Neural progenitor cell (in vitro differentiated cells): ENCODE data around the gene JADE2. TPM values are rescaled to one million over a fixed set of nuclear protein-coding genes. Genes with fewer than 3 reads are reported as not detected.

Source experiments
- DNase-seq: peaks from one replicate; pipeline ENCODE4 v3.0.0-alpha.2; 2016; ENCODE audit warnings: low spot score
- H2AFZ ChIP-seq: fragments of 200-600 bp; sonication (generic); replicated peaks from 2 replicates; pipeline ENCODE4 v1.6.1; 2016; ENCODE audit warnings: antibody characterized with exemption
- H3F3A ChIP-seq: fragments of 200-600 bp; sonication (generic); 2 replicates; pipeline ENCODE4 v1.6.1; 2016; ENCODE audit warnings: antibody characterized with exemption, low read depth
- H3K27ac ChIP-seq: fragments of 200-600 bp; sonication (generic); 2 replicates; pipeline ENCODE4 v1.5.1; 2016; ENCODE audit warnings: mild to moderate bottlenecking
- H3K27me3 ChIP-seq: fragments of 200-600 bp; sonication (generic); 2 replicates; pipeline ENCODE4 v1.6.1; 2016; ENCODE audit warnings: mild to moderate bottlenecking, moderate library complexity
- H3K36me3 ChIP-seq: fragments of 200-600 bp; sonication (generic); 2 replicates; pipeline ENCODE4 v1.5.1; 2016
- H3K4me1 ChIP-seq: fragments of 200-600 bp; sonication (generic); 2 replicates; pipeline ENCODE4 v1.6.1; 2016; ENCODE audit warnings: mixed run types
- H3K4me2 ChIP-seq: fragments of 200-600 bp; sonication (generic); 2 replicates; pipeline ENCODE4 v1.6.1; 2016
- H3K4me3 ChIP-seq: fragments of 200-600 bp; sonication (generic); 2 replicates; pipeline ENCODE4 v1.5.1; 2016
- H3K79me2 ChIP-seq: fragments of 200-600 bp; sonication (generic); 2 replicates; pipeline ENCODE4 v1.6.1; 2016; ENCODE audit warnings: low read depth
- H3K9ac ChIP-seq: fragments of 200-600 bp; sonication (generic); 2 replicates; pipeline ENCODE4 v1.6.1; 2016
- H3K9me3 ChIP-seq: fragments of 200-600 bp; sonication (generic); 2 replicates; pipeline ENCODE4 v1.5.1; 2016; ENCODE audit warnings: low read depth
- H4K20me1 ChIP-seq: fragments of 200-600 bp; sonication (generic); 2 replicates; pipeline ENCODE4 v1.6.1; 2016; ENCODE audit warnings: low read depth
- H3K27ac Mint-ChIP-seq: 3 replicates; pipeline ENCODE4 v1.8.0; 2021; ENCODE audit warnings: mixed read lengths
- H3K27me3 Mint-ChIP-seq: 2 replicates; pipeline ENCODE4 v1.8.0; 2022; ENCODE audit warnings: low read depth, mild to moderate bottlenecking, inconsistent platforms, moderate library complexity, mixed read lengths; ENCODE audit not compliant: insufficient read depth
- H3K36me3 Mint-ChIP-seq: 3 replicates; pipeline ENCODE4 v1.8.0; 2021; ENCODE audit warnings: mixed read lengths
- H3K4me1 Mint-ChIP-seq: 3 replicates; pipeline ENCODE4 v1.8.0; 2021; ENCODE audit warnings: mixed read lengths
- H3K4me3 Mint-ChIP-seq: 3 replicates; pipeline ENCODE4 v1.8.0; 2021; ENCODE audit warnings: mild to moderate bottlenecking, moderate library complexity, mixed read lengths
- H3K9me3 Mint-ChIP-seq: 3 replicates; pipeline ENCODE4 v1.8.0; 2020; ENCODE audit warnings: mixed read lengths
- EZH2 ChIP-seq: fragments of 200-600 bp; sonication (generic); IDR thresholded peaks from 2 replicates; pipeline ENCODE4 v1.6.1; 2017; ENCODE audit warnings: antibody characterized with exemption, mild to moderate bottlenecking, moderate library complexity
- EZH2phosphoT487 ChIP-seq: fragments of 200-600 bp; sonication (generic); IDR thresholded peaks from 2 replicates; pipeline ENCODE4 v1.6.1; 2017; ENCODE audit warnings: antibody characterized with exemption
- total RNA-seq: library from RNA; depleted of rRNA; stranded (reverse); fragments of >200 nt; gene quantifications from 2 replicates; pipeline ENCODE4 v1.2.3, GENCODE V29; 2015; ENCODE audit warnings: low replicate concordance
- TF ChIP-seq, protein P1 (sequence below): fragments of 200-600 bp; sonication (generic); IDR thresholded peaks from 2 replicates; pipeline ENCODE4 v1.5.1; 2017; ENCODE audit warnings: antibody characterized with exemption, mild to moderate bottlenecking

JADE2 gene
- total RNA-seq, 1 donor from 2014 or later, result 1.7 TPM

DNA sequence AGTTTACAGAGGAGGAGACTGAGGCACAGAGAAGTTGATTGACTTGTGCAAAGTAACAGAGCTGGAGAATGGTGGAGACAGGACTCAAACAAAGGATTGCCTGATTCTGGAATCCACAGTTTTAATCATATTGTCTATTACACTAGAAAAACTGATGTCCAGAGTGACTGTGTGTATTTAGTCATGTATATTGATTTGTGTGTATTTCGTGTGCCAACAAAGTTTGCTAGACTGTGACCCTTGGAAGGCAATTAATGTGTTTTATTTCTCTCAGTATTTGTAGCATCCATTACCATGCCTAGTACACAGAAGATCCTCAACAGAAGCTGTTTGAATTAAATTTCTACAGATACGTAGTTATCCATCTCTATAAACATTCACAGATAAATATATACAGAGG is 5.5 kb upstream of the JADE2 start:
- Histone ChIP-seq H3K4me1 (peaks cover 7% of the 10 kb centered on the region), H3K79me2 (no peaks in the 10 kb centered on the region), H4K20me1 (peaks cover 9% of the 10 kb centered on the region), H2AFZ (no peak overlapping the region), H3K27ac (no peak overlapping the region), H3K27me3 (peaks cover 49% of the 10 kb centered on the region), H3K36me3 (no peaks in the 10 kb centered on the region), H3K4me2 (no peak overlapping the region), H3K9me3 (no peaks in the 10 kb centered on the region), H3K4me3 (no peak overlapping the region), H3K9ac (no peak overlapping the region), H3F3A (peaks cover 27% of the 10 kb centered on the region)
- Mint-ChIP-seq H3K27ac (no peak overlapping the region), H3K27me3 (peaks cover 32% of the 10 kb centered on the region), H3K4me3 (no peak overlapping the region), H3K4me1 (peaks cover 7% of the 10 kb centered on the region), H3K9me3 (peaks cover 3% of the 10 kb centered on the region), H3K36me3 (no peaks in the 10 kb centered on the region)
- no peak for TF ChIP-seq EZH2
- TF ChIP-seq, protein P1, sequence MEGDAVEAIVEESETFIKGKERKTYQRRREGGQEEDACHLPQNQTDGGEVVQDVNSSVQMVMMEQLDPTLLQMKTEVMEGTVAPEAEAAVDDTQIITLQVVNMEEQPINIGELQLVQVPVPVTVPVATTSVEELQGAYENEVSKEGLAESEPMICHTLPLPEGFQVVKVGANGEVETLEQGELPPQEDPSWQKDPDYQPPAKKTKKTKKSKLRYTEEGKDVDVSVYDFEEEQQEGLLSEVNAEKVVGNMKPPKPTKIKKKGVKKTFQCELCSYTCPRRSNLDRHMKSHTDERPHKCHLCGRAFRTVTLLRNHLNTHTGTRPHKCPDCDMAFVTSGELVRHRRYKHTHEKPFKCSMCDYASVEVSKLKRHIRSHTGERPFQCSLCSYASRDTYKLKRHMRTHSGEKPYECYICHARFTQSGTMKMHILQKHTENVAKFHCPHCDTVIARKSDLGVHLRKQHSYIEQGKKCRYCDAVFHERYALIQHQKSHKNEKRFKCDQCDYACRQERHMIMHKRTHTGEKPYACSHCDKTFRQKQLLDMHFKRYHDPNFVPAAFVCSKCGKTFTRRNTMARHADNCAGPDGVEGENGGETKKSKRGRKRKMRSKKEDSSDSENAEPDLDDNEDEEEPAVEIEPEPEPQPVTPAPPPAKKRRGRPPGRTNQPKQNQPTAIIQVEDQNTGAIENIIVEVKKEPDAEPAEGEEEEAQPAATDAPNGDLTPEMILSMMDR, result no peak
- no peak for TF ChIP-seq EZH2phosphoT487
- DNase-seq, result no peak

DNA sequence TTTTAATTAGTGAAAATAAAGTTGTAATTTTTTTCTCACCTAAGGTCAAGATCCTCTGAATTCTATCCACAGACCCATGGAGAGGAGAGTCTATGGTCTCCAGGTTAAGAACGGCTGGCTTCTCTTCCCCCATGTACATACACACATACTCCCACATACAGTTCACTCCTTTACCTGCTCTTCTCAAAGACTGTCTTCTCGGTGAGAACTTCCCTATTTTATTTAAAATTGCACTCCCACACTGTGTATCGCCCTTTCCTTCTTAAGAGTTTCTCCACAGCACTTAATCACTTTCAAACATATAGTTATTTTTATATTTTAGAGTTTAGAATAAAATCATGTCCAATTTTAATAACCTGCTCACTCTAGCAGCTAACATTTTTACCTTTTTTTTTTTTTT is 3.6 kb upstream of the JADE2 start:
- Histone ChIP-seq H3K9me3 (no peaks in the 10 kb centered on the region), H3K36me3 (no peaks in the 10 kb centered on the region), H3F3A (peaks cover 32% of the 10 kb centered on the region), H3K4me3 (no peak overlapping the region), H3K27me3 (peaks cover 60% of the 10 kb centered on the region), H3K27ac (no peak overlapping the region), H4K20me1 (peaks cover 9% of the 10 kb centered on the region), H3K4me2 (no peak overlapping the region), H3K9ac (no peak overlapping the region), H3K79me2 (no peaks in the 10 kb centered on the region), H2AFZ (no peak overlapping the region), H3K4me1 (peaks cover 7% of the 10 kb centered on the region)
- H3K4me1 Mint-ChIP-seq, result peaks cover 9% of the 10 kb centered on the region
- H3K4me3 Mint-ChIP-seq, result no peak overlapping the region
- TF ChIP-seq, protein P1, result no peak
- TF ChIP-seq EZH2 (no peak), EZH2phosphoT487 (no peak)
- peaks cover 3% of the 10 kb centered on the region for H3K9me3 Mint-ChIP-seq
- H3K27ac Mint-ChIP-seq, result no peak overlapping the region
- H3K27me3 Mint-ChIP-seq, result peaks cover 37% of the 10 kb centered on the region
- no peak for DNase-seq
- no peaks in the 10 kb centered on the region for H3K36me3 Mint-ChIP-seq

DNA sequence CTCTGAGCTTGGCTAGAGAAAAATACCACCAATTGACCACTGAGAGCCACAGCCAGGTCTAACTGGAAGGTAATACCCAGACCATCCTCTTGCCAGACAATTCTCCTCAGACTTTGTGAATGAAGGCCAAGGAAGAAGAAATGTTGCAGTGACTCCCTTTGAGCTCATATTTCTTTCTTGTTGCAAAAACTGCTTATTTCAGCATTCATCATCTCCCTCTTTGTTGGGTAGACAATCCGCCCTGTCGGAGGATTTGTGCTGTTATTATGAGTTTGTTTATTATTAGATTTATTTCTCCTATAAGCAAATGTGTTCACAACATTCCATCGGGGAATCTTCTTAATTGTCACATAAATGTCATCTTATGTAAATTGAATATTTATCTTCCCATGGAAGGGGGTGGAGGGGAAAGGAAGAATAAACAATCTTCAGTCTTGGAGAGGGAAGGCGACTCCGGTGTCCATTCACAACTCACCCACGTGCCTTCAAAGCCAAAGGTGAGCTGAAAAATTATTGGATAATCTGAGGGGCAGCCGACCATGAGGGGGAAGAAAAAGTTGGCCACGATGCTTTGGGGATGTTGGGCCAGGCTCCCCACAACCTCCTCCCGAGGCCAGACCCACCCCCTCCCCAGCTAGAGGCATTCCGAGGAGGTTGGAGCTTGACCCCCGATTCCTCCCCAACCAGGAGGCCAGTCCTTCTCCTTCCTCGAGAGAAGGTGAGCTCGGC is 1.8 kb upstream of the JADE2 start:
- Mint-ChIP-seq H3K27ac (no peak overlapping the region), H3K9me3 (peaks cover 3% of the 10 kb centered on the region), H3K4me1 (peaks cover 20% of the 10 kb centered on the region), H3K4me3 (peak overlapping the region; percentile 82), H3K36me3 (no peaks in the 10 kb centered on the region), H3K27me3 (peaks cover 33% of the 10 kb centered on the region)
- Histone ChIP-seq H3F3A (peaks cover 51% of the 10 kb centered on the region), H2AFZ (no peak overlapping the region), H3K79me2 (peaks cover under 1% of the 10 kb centered on the region), H3K27ac (no peak overlapping the region), H3K4me2 (peak overlapping the region; percentile 95), H4K20me1 (peaks cover 9% of the 10 kb centered on the region), H3K9me3 (no peaks in the 10 kb centered on the region), H3K4me3 (peak overlapping the region; percentile 67), H3K9ac (no peak overlapping the region), H3K36me3 (no peaks in the 10 kb centered on the region), H3K27me3 (peaks cover 60% of the 10 kb centered on the region), H3K4me1 (peaks cover 15% of the 10 kb centered on the region)
- no peak for DNase-seq
- no peak for TF ChIP-seq EZH2phosphoT487
- TF ChIP-seq, protein P1, result no peak
- TF ChIP-seq EZH2, result no peak
